Neural cell (in vitro differentiated cells): ENCODE measurements around the gene GAB2. TPM values are rescaled to one million over a fixed set of nuclear protein-coding genes. Genes with fewer than 3 reads are reported as not detected.

Experiments used
- H2AFZ ChIP-seq: fragments of 200-600, 300-800 bp; sonication (generic), shearing (Covaris generic); 2 replicates; pipeline ENCODE4 v1.6.0; 2014; ENCODE audit warnings: low read depth, mild to moderate bottlenecking, antibody characterized with exemption, low read length, moderate library complexity
- H3F3A ChIP-seq: fragments of 200-600 bp; shearing (Covaris generic); 2 replicates; pipeline ENCODE4 v1.6.1; 2016; ENCODE audit warnings: mild to moderate bottlenecking, moderate library complexity, mixed read lengths, antibody characterized with exemption, low read length; ENCODE audit not compliant: insufficient read depth, poor library complexity, severe bottlenecking
- H3K27ac ChIP-seq: fragments of 200-600, 300-800 bp; sonication (generic), shearing (Covaris generic); 2 replicates; pipeline ENCODE4 v1.5.1; 2014; ENCODE audit warnings: mild to moderate bottlenecking, low read length, moderate library complexity
- H3K27me3 ChIP-seq: fragments of 300-800, 200-600 bp; sonication (generic), shearing (Covaris generic); 2 replicates; pipeline ENCODE4 v1.6.0; 2014; ENCODE audit warnings: mild to moderate bottlenecking, low read depth, low read length, moderate library complexity; ENCODE audit not compliant: insufficient read depth
- H3K36me3 ChIP-seq: fragments of 300-800, 200-600 bp; sonication (generic), shearing (Covaris generic); 2 replicates; pipeline ENCODE4 v1.5.1; 2014; ENCODE audit warnings: mild to moderate bottlenecking, antibody characterized with exemption, low read length, moderate library complexity; ENCODE audit not compliant: insufficient read depth
- H3K4me2 ChIP-seq: fragments of 300-800, 200-600 bp; sonication (generic), shearing (Covaris generic); 2 replicates; pipeline ENCODE4 v1.6.0; 2014; ENCODE audit warnings: mild to moderate bottlenecking, low read length
- H3K4me3 ChIP-seq: fragments of 300-800, 200-600 bp; sonication (generic), shearing (Covaris generic); 2 replicates; pipeline ENCODE4 v1.5.1; 2014; ENCODE audit warnings: mild to moderate bottlenecking, low read length, moderate library complexity
- H3K79me2 ChIP-seq: fragments of 200-600 bp; shearing (Covaris generic); replicated peaks from 2 replicates; pipeline ENCODE4 v1.6.0; 2014; ENCODE audit warnings: mild to moderate bottlenecking, low read length, moderate library complexity; ENCODE audit not compliant: insufficient read depth
- H3K9ac ChIP-seq: fragments of 300-800, 200-600 bp; sonication (generic), shearing (Covaris generic); 2 replicates; pipeline ENCODE4 v1.6.1; 2016; ENCODE audit warnings: mild to moderate bottlenecking, low read length, mixed read lengths
- H3K9me2 ChIP-seq: fragments of 200-600 bp; shearing (Covaris generic); 2 replicates; pipeline ENCODE4 v1.6.1; 2016; ENCODE audit warnings: mild to moderate bottlenecking, low read length, mixed read lengths; ENCODE audit not compliant: insufficient read depth
- H3K9me3 ChIP-seq: fragments of 200-600, 300-800 bp; sonication (generic), shearing (Covaris generic); 2 replicates; pipeline ENCODE4 v1.6.1; 2016; ENCODE audit warnings: mild to moderate bottlenecking, mixed run types, low read length, moderate library complexity, mixed read lengths
- H4K20me1 ChIP-seq: fragments of 200-600 bp; shearing (Covaris generic); 2 replicates; pipeline ENCODE4 v1.6.1; 2016; ENCODE audit warnings: mild to moderate bottlenecking, mixed run types; ENCODE audit not compliant: insufficient read depth
- CTCF ChIP-seq: fragments of 450-650 bp; IDR thresholded peaks from 2 replicates; pipeline ENCODE4 v1.5.1; 2014; ENCODE audit warnings: antibody characterized with exemption, mild to moderate bottlenecking, moderate library complexity; ENCODE audit not compliant: poor library complexity, severe bottlenecking
- EP300 ChIP-seq: fragments of 450-650 bp; conservative IDR thresholded peaks from 2 replicates; pipeline ENCODE4 v1.6.1; 2014; ENCODE audit warnings: antibody characterized with exemption, mild to moderate bottlenecking, moderate library complexity; ENCODE audit not compliant: poor library complexity, severe bottlenecking
- EZH2 ChIP-seq: fragments of 200-600, 300-800 bp; shearing (Covaris generic), sonication (generic); IDR thresholded peaks from 2 replicates; pipeline ENCODE4 v1.6.1; 2014; ENCODE audit warnings: antibody characterized with exemption, low read length, borderline replicate concordance, mild to moderate bottlenecking; ENCODE audit not compliant: insufficient read depth, poor library complexity, severe bottlenecking
- MXI1 ChIP-seq: fragments of 450-650 bp; conservative IDR thresholded peaks from 2 replicates; pipeline ENCODE4 v1.6.1; 2014; ENCODE audit warnings: antibody characterized with exemption, mild to moderate bottlenecking; ENCODE audit not compliant: poor library complexity, severe bottlenecking
- POLR2AphosphoS5 ChIP-seq: IDR thresholded peaks from 2 replicates; pipeline ENCODE4 v1.6.1; 2012
- RAD21 ChIP-seq: fragments of 450-650 bp; conservative IDR thresholded peaks from 2 replicates; pipeline ENCODE4 v1.6.1; 2014; ENCODE audit warnings: antibody characterized with exemption, mild to moderate bottlenecking, moderate library complexity
- REST ChIP-seq: IDR thresholded peaks from 2 replicates; pipeline ENCODE4 v1.6.1; 2012; ENCODE audit warnings: borderline replicate concordance
- SMC3 ChIP-seq: fragments of 450-650 bp; conservative IDR thresholded peaks from 2 replicates; pipeline ENCODE4 v1.6.1; 2014; ENCODE audit warnings: antibody characterized with exemption, mild to moderate bottlenecking, moderate library complexity; ENCODE audit not compliant: poor library complexity
- TAF1 ChIP-seq: IDR thresholded peaks from 2 replicates; pipeline ENCODE4 v1.6.1; 2012; ENCODE audit warnings: low read depth
- polyA plus RNA-seq: library from polyadenylated mRNA; depleted of rRNA; stranded (reverse); fragments of >200 nt; gene quantifications from 2 replicates; pipeline ENCODE4 v1.2.3, GENCODE V29; 2014

Gene GAB2
- polyA plus RNA-seq, 1 donor from 2014 or later, result 21.9 TPM

- Histone ChIP-seq H3K9ac (no peak overlapping the region), H3K27ac (no peak overlapping the region), H3K9me2 (no peaks in the 10 kb centered on the region), H3K4me2 (no peak overlapping the region), H4K20me1 (no peaks in the 10 kb centered on the region), H3K4me3 (no peak overlapping the region), H3F3A (no peaks in the 10 kb centered on the region), H3K36me3 (peaks cover 7% of the 10 kb centered on the region), H3K79me2 (no peaks in the 10 kb centered on the region), H3K27me3 (no peaks in the 10 kb centered on the region), H2AFZ (no peak overlapping the region), H3K9me3 (peaks cover 4% of the 10 kb centered on the region)
- no peak for TF ChIP-seq POLR2AphosphoS5
- TF ChIP-seq TAF1, result no peak
- no peak for TF ChIP-seq RAD21
- no peak for TF ChIP-seq EZH2
These were observed 148.8 kb downstream of the GAB2 start for GRCh38 chr11:78268591-78269410.

- Histone ChIP-seq H3K36me3 (peaks cover 4% of the 10 kb centered on the region), H3K27ac (no peak overlapping the region), H3K9me3 (no peaks in the 10 kb centered on the region), H3K79me2 (no peaks in the 10 kb centered on the region), H3K27me3 (no peaks in the 10 kb centered on the region), H3K4me2 (no peak overlapping the region), H3F3A (no peaks in the 10 kb centered on the region), H3K4me3 (no peak overlapping the region), H3K9ac (no peak overlapping the region), H2AFZ (no peak overlapping the region), H3K9me2 (no peaks in the 10 kb centered on the region), H4K20me1 (no peaks in the 10 kb centered on the region)
- TF ChIP-seq POLR2AphosphoS5, result no peak
- no peak for TF ChIP-seq RAD21
- TF ChIP-seq MXI1, result no peak
- no peak for TF ChIP-seq EZH2
- no peak for TF ChIP-seq CTCF
- TF ChIP-seq EP300, result no peak
- no peak for TF ChIP-seq SMC3
- no peak for TF ChIP-seq REST
- TF ChIP-seq TAF1, result no peak
These were observed 151.2 kb downstream of the GAB2 start for GRCh38 chr11:78266451-78266850.
